ENCODE results near the gene SPSB2.

Gene SPSB2

DNA sequence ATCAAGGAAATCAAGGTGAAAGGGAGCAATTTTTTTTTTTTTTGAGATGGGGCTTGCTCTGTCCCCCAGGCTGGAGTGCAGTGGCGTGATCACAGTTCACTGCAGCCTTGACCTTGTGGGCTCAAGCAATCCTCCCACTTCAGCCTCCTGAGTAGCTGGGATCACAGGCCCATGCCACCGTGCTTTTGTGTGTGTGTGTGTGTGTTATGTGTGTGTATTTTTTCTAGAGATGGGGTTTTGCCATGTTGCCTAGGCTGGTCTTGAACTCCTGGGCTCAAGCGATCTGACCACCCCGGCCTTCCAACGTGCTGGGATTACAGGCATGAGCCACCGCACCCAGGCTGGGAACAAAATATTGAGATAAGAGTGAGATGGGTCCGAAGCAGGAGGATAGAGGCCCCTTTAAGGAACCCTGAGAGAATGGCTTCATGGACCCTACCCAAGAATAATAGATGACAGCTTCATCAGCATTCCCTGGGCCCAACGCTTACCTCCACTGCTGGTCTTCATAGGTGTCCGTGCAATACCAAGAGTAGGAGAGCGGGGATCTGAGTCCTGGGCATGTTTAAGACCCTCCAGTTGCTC lies 23.0 kb downstream of the SPSB2 start:
- H3K9me3 ChIP-seq (ENCODE audit: control insufficient read depth, insufficient read depth, low read depth, low read length) = no peaks in the 10 kb centered on the region
- TF ChIP-seq ZBTB17 (tag by site-specific recombination; IDR thresholded peaks at IDR 0.05) = 0 out of 2 replicates have a peak, but pooled peaks have one; percentile 39
- TF ChIP-seq ZNF610 (tag by site-specific recombination; IDR thresholded peaks at IDR 0.05; ENCODE audit: borderline replicate concordance) = no peak
- no peak for TF ChIP-seq ZNF19 (tag by site-specific recombination; IDR thresholded peaks at IDR 0.05; ENCODE audit: low read depth)
- TF ChIP-seq, protein P1, sequence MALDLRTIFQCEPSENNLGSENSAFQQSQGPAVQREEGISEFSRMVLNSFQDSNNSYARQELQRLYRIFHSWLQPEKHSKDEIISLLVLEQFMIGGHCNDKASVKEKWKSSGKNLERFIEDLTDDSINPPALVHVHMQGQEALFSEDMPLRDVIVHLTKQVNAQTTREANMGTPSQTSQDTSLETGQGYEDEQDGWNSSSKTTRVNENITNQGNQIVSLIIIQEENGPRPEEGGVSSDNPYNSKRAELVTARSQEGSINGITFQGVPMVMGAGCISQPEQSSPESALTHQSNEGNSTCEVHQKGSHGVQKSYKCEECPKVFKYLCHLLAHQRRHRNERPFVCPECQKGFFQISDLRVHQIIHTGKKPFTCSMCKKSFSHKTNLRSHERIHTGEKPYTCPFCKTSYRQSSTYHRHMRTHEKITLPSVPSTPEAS (tag by site-specific recombination; IDR thresholded peaks at IDR 0.05) = peak; percentile 69
- TF ChIP-seq PRDM1 (tag by site-specific recombination; IDR thresholded peaks at IDR 0.05) = peak; percentile 61
- peak; percentile 51 for TF ChIP-seq ZFP69B (tag by site-specific recombination; IDR thresholded peaks at IDR 0.05)
- TF ChIP-seq, protein P2, sequence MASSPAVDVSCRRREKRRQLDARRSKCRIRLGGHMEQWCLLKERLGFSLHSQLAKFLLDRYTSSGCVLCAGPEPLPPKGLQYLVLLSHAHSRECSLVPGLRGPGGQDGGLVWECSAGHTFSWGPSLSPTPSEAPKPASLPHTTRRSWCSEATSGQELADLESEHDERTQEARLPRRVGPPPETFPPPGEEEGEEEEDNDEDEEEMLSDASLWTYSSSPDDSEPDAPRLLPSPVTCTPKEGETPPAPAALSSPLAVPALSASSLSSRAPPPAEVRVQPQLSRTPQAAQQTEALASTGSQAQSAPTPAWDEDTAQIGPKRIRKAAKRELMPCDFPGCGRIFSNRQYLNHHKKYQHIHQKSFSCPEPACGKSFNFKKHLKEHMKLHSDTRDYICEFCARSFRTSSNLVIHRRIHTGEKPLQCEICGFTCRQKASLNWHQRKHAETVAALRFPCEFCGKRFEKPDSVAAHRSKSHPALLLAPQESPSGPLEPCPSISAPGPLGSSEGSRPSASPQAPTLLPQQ (tag by site-specific recombination; IDR thresholded peaks at IDR 0.05) = peak; percentile 90
- peak overlapping the region; percentile 76 for H3K4me3 ChIP-seq (ENCODE audit: low read depth, low read length)
- ChIA-PET POLR2A (interaction anchor here (0.7 to 2.7 kb wide), 4 partner anchors 10 to 315 kb away, joined by 3 to 27 read pairs (median 14); partner anchors contain the start of genes GAPDH, GNB3, MLF2 and SPSB2), CTCF (interaction anchor here (2.2 to 8.4 kb wide), 3 partner anchors 16 to 24 kb away, joined by 11 to 75 read pairs (median 71); partner anchors contain the start of gene SPSB2)
- peak overlapping the region; percentile 58; the same call in 1 of the 2 replicates for H3K27ac ChIP-seq (ENCODE audit: extremely low read depth, low read depth, low read length)
- peaks cover 22 to 66% of the 10 kb centered on the region in 2 experiments for H3K36me3 ChIP-seq (ENCODE audit: control insufficient read depth in 2 of 2, insufficient read depth in 1 of 2, low read length in 2 of 2)
- H3K4me1 ChIP-seq (ENCODE audit: control insufficient read depth, insufficient read depth, low read length) = peaks cover 11% of the 10 kb centered on the region

DNA sequence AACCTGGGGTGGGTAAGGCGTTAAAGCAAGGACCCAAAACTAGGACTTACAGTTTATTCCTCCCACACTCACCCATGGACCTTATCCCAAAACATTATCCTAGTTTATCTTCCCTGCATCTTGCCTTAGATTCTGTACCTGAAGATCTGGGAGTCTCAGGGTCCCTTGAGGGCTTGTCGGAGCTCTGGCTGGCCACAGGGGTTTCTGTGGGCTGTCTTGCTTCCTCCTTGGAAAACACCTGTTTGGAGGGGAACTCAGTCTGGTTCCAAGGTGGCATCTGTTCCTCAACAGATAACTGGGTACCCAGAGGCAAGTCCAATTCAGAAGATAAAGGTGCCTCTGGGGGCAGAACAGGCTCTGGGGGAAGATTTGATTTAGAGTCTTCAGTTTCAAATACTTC lies 23.7 kb downstream of the SPSB2 start:
- CTCF ChIA-PET = interaction anchor here (1.7 to 8.4 kb wide), 4 partner anchors 16 to 42 kb away, joined by 5 to 75 read pairs (median 41); partner anchors contain the start of gene SPSB2
- Histone ChIP-seq H3K9me3 (ENCODE audit: control insufficient read depth, insufficient read depth, low read depth, low read length) (no peaks in the 10 kb centered on the region), H3K36me3 (ENCODE audit: control insufficient read depth in 2 of 2, insufficient read depth in 1 of 2, low read length in 2 of 2) (peaks cover 23 to 68% of the 10 kb centered on the region in 2 experiments), H3K4me1 (ENCODE audit: control insufficient read depth, insufficient read depth, low read length) (peaks cover 11% of the 10 kb centered on the region), H3K4me3 (ENCODE audit: low read depth, low read length) (no peak overlapping the region), H3K27ac (ENCODE audit: extremely low read depth, low read depth, low read length) (no peak overlapping the region)
- no peak for TF ChIP-seq ZNF544 (tag by site-specific recombination; IDR thresholded peaks at IDR 0.05)
- TF ChIP-seq, protein P3, sequence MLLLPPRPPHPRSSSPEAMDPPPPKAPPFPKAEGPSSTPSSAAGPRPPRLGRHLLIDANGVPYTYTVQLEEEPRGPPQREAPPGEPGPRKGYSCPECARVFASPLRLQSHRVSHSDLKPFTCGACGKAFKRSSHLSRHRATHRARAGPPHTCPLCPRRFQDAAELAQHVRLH (tag by site-specific recombination; IDR thresholded peaks at IDR 0.05) = no peak
- TF ChIP-seq, protein P4, sequence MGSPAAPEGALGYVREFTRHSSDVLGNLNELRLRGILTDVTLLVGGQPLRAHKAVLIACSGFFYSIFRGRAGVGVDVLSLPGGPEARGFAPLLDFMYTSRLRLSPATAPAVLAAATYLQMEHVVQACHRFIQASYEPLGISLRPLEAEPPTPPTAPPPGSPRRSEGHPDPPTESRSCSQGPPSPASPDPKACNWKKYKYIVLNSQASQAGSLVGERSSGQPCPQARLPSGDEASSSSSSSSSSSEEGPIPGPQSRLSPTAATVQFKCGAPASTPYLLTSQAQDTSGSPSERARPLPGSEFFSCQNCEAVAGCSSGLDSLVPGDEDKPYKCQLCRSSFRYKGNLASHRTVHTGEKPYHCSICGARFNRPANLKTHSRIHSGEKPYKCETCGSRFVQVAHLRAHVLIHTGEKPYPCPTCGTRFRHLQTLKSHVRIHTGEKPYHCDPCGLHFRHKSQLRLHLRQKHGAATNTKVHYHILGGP (tag by site-specific recombination; IDR thresholded peaks at IDR 0.05) = no peak
- TF ChIP-seq EGR2 (tag by site-specific recombination; IDR thresholded peaks at IDR 0.05; ENCODE audit: low read depth) = no peak
- TF ChIP-seq ZNF114 (tag by site-specific recombination; IDR thresholded peaks at IDR 0.05) = no peak
- TF ChIP-seq ZNF239 (tag by site-specific recombination; IDR thresholded peaks at IDR 0.05) = no peak
- TF ChIP-seq ZNF132 (tag by site-specific recombination; IDR thresholded peaks at IDR 0.05; ENCODE audit: borderline replicate concordance) = no peak
- no peak for TF ChIP-seq BCL11A (tag by site-specific recombination; IDR thresholded peaks at IDR 0.05; ENCODE audit: low read depth)
- TF ChIP-seq ZNF776 (tag by site-specific recombination; IDR thresholded peaks at IDR 0.05; ENCODE audit: borderline replicate concordance) = no peak
- no peak for TF ChIP-seq ZNF324 (tag by site-specific recombination; IDR thresholded peaks at IDR 0.05)
- TF ChIP-seq ZNF654 (tag by site-specific recombination; IDR thresholded peaks at IDR 0.05; ENCODE audit: low read depth) = no peak
- TF ChIP-seq ZNF747 (tag by site-specific recombination; IDR thresholded peaks at IDR 0.05) = no peak
- POLR2A ChIA-PET = interaction anchor here (1.5 to 2.5 kb wide), 2 partner anchors 9 to 23 kb away, joined by 8 read pairs; partner anchors contain the start of genes GNB3 and SPSB2
